Tibial artery (tissue), 4 donors: Measurements from ENCODE around the gene DIRAS1.

Source experiments
- DNase-seq, 2 donors: peaks; one replicate each; pipeline ENCODE4 v3.0.0-alpha.2; 2019
- H3K27ac ChIP-seq, 2 donors: fragments of 200-600 bp; sonication (generic) in 1 of 2; 1 replicate in 1 of 2; 2 replicates in 1 of 2; pipeline ENCODE4 v1.5.1; 2018 to 2019; ENCODE audit warnings: mild to moderate bottlenecking in 1 of 2
- H3K27me3 ChIP-seq, 2 donors: fragments of 200-600 bp; sonication (generic) in 1 of 2; one replicate each; pipeline versions ENCODE4 v1.5.1 to v1.6.0; 2016 to 2019
- H3K36me3 ChIP-seq, 3 donors: fragments of 200-600 bp; sonication (generic) in 2 of 3; one replicate each; pipeline ENCODE4 v1.5.1; 2016 to 2019; ENCODE audit warnings: mild to moderate bottlenecking in 2 of 3
- H3K4me1 ChIP-seq, 4 donors: fragments of 200-600 bp; sonication (generic) in 2 of 4; 1 replicate in 3 of 4; 2 replicates in 1 of 4; pipeline ENCODE4 v1.5.1; 2016 to 2019
- H3K4me3 ChIP-seq, 2 donors: fragments of 200-600 bp; sonication (generic) in 1 of 2; 1 replicate in 1 of 2; 2 replicates in 1 of 2; pipeline ENCODE4 v1.5.1; 2018 to 2019; ENCODE audit warnings: mild to moderate bottlenecking in 2 of 2
- H3K9me3 ChIP-seq, 3 donors: fragments of 200-600 bp; sonication (generic) in 1 of 3; one replicate each; pipeline ENCODE4 v1.5.1; 2016 to 2019
- CTCF ChIP-seq, 2 experiments: fragments of 200-600 bp in 1 of 2; fragments of 450-650 bp in 1 of 2; IDR thresholded peaks; one replicate each; pipeline ENCODE4 v1.5.1; 2017 to 2019; ENCODE audit warnings: antibody characterized with exemption in 2 of 2, mild to moderate bottlenecking in 1 of 2, moderate library complexity in 1 of 2
- intact Hi-C: fragments of 100-400 bp; cut with DNase I; formaldehyde crosslinking; loops from one replicate; pipeline ENCODE4 v1.15.0; 2023; ENCODE audit warnings: low total_unique reads

Gene DIRAS1

GRCh38 chr19:2732883-2733282 is 11.7 kb upstream of the DIRAS1 start:
- no peaks in the 10 kb centered on the region for H3K9me3 ChIP-seq
- no peak overlapping the region for H3K27ac ChIP-seq
- TF ChIP-seq CTCF (IDR thresholded peaks at IDR 0.05) = no peak
- peaks cover 13 to 58% (median 32%) of the 10 kb centered on the region in 3 donors for H3K36me3 ChIP-seq
- peaks cover 0 to 19% of the 10 kb centered on the region in 2 donors for H3K27me3 ChIP-seq
- no peaks in the 10 kb centered on the region for H3K4me1 ChIP-seq
- no peak overlapping the region for H3K4me3 ChIP-seq
- intact Hi-C loops = no loop called here
- no peak for DNase-seq

- intact Hi-C loops = no loop called here
- H3K4me3 ChIP-seq = no peak overlapping the region
- peaks cover 0 to 25% of the 10 kb centered on the region in 2 donors for H3K27me3 ChIP-seq
- no peaks in the 10 kb centered on the region for H3K9me3 ChIP-seq
- no peak for DNase-seq
- peaks cover 13 to 58% (median 32%) of the 10 kb centered on the region in 3 donors for H3K36me3 ChIP-seq
- no peaks in the 10 kb centered on the region for H3K4me1 ChIP-seq
- TF ChIP-seq CTCF (IDR thresholded peaks at IDR 0.05) = no peak
- H3K27ac ChIP-seq = no peak overlapping the region
Measured at GRCh38 chr19:2732157-2732725, 11.1 kb upstream of the DIRAS1 start.

- H3K4me1 ChIP-seq = no peaks in the 10 kb centered on the region
- H3K27ac ChIP-seq = no peak overlapping the region
- H3K9me3 ChIP-seq = no peaks in the 10 kb centered on the region
- no peak for DNase-seq
- H3K36me3 ChIP-seq = peaks cover 8 to 50% (median 25%) of the 10 kb centered on the region in 3 donors
- no peak for TF ChIP-seq CTCF (IDR thresholded peaks at IDR 0.05)
- H3K27me3 ChIP-seq = peaks cover 0 to 34% of the 10 kb centered on the region in 2 donors
- no peak overlapping the region for H3K4me3 ChIP-seq
- intact Hi-C loops = no loop called here
Measured at GRCh38 chr19:2731181-2731995, 10.2 kb upstream of the DIRAS1 start.

- H3K27me3 ChIP-seq = peaks cover 0 to 42% of the 10 kb centered on the region in 2 donors
- no peaks in the 10 kb centered on the region for H3K9me3 ChIP-seq
- no peak overlapping the region for H3K4me3 ChIP-seq
- intact Hi-C loops = no loop called here
- peaks cover 0 to 38% (median 13%) of the 10 kb centered on the region in 3 donors for H3K36me3 ChIP-seq
- no peaks in the 10 kb centered on the region for H3K4me1 ChIP-seq
- H3K27ac ChIP-seq = no peak overlapping the region
- TF ChIP-seq CTCF (IDR thresholded peaks at IDR 0.05) = no peak
- DNase-seq = no peak
Measured at GRCh38 chr19:2729943-2730818, 9.0 kb upstream of the DIRAS1 start.

- Histone ChIP-seq H3K9me3 (no peaks in the 10 kb centered on the region), H3K27ac (no peak overlapping the region), H3K4me3 (no peak overlapping the region), H3K4me1 (peaks cover 0 to under 1% (median 0%) of the 10 kb centered on the region in 4 donors), H3K27me3 (peaks cover 0 to 42% of the 10 kb centered on the region in 2 donors), H3K36me3 (peaks cover 0 to 25% (median 12%) of the 10 kb centered on the region in 3 donors)
- TF ChIP-seq CTCF (IDR thresholded peaks at IDR 0.05) = no peak
- intact Hi-C loops = no loop called here
- DNase-seq = no peak
Measured at GRCh38 chr19:2728783-2729387, 7.7 kb upstream of the DIRAS1 start.
